ENCODE results near the gene SNAPC5.

SNAPC5 gene

GRCh38 chr15:66454143-66454542, 43.4 kb downstream of the SNAPC5 start:
- no peak for DNase-seq

DNA sequence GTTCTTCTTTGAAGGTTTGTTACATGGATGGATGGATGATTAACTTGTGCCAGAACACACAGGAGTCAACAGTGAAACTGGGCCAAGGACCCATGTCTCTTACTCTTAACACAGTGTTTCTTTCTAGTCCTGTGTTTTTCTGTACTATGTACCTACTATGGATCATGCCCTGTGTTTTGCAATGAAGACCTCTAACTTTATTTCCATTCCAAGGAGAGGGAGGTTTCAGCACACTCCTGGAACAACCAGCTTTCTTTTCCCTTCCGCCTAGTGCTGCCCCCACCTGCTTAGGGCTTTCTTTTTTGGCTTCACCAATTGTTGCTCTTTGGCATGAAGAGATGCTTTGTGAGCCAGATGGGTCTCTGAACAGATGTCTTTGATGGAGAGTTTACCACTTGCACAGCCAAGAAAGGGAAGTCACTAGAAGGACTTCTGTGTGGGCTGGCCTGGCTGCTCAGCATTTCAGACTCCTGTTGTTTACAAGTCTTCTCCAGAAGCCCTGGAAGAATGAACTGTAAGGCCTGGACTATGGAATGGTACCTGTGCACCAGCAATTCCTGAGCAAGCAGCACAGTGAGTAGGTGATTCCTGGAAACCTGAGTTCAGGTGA, 44.5 kb downstream of the SNAPC5 start:
- no peak for DNase-seq

- DNase-seq: no peak
Measured at GRCh38 chr15:66452420-66452819, 45.1 kb downstream of the SNAPC5 start.

All from CD4-positive, alpha-beta T cell treated with Interleukin-4 for 1 hour (primary cell).